ENCODE measurements around the gene ITGA8.
"Not testable (repeated sequence)": the region's sequence is repeated elsewhere in the genome, so short reads cannot be mapped to it uniquely, and the experiment has no call there.

The ITGA8 gene

DNA sequence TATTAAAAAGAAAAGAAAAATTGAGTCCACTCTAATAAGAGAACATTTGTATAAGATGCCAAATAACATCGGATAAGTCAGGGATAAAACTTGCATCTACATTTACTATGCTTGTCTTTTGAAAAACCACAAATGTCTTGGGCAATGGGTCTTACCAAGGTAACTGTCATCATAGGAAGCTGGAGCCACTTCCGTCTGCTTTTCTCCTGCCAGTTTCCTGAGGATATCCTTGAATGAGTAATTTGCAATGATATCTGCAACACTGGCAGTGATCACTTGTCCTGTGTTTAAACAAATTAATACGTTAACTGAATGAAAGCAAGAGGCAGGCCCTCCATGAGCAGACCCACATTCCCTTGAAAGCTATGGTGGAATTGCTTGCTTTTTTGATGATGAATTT lies 47.3 kb downstream of the ITGA8 start:
- no peak for DNase-seq

DNA sequence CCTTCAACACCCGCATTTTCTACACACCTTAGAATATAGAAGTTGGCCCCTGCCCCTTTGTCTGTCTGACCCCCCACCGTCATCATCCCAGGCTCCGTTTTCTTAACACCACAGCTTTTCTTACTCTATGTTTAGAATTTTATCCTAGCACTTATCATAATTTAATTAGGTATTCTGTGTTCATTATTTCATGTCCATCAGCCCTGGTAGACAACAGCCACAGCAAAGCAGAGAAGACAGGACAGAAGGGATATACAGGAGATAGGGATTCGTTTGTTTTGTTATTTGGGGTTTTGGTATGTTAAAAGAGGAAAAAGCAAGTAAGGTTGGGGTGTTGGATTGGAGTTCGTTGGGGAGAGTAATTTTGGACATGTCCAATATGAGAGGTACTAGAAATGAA lies 48.8 kb downstream of the ITGA8 start:
- DNase-seq = no peak

DNA sequence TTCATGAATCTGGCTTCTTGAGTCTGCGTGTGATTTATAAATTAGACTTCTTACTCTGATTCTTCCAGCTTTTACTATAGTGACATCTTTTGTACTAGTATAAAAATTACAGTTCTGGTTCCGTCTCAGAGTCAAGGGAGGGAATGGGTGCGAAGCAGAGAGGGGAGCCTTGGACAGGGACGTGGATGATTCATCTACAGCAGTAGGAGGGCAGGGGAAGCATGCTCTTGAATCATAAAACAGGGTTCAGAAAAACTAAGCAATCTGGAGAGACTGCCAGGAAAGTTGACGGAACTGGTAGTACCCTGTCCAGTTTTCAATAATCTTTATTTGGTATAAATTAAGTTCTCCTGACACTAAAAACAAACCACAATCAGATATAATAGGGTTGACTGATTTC lies 58.1 kb downstream of the ITGA8 start:
- DNase-seq = no peak

DNA sequence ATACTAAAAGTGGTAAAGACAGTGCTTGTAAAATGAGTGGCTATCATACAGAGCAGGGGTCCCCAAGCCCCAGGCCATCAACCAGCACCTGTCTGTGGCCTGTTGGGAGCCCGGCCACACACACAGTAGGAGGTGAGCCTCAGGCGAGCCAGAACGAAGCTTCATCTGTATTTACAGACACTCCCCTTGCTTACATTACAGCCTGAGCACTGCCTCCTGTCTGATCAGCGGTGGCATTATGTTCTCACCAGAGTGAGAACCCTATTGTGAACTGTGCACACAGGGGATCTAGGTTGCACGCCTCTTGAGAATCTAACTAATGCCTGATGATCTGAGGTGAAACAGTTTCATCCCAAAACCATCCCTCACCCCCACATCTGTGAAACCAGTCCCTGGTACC lies 58.7 kb downstream of the ITGA8 start:
- DNase-seq = no peak

DNA sequence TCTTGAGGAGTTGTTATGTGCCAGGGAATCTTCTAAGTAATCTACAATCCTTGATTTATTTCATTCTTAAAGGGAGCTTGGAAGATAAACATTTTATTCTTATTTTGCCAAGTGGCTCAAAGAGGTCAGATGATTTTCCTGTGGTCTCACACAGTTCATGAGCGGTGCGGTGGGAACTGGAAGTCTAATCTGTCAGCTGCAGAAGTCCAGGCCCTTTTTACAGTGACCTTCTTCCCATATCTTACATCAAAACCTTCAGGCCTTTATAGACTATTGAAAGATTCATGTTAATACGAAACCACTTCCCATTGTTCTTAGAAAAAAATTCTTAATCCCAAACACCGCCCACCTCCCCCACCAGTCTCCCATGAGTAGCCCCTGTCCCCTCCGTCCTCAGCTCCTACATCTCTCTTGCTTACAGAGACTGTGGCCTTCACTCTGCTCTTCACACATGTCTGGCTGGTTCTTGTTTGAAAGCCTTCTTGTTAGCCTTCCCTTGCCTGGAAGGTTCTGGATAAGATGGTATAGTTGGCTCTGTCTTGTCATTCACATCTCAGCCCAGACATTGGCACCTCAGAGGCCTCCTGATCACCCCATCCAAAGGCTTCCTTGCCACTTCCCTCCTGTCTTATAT lies 61.5 kb downstream of the ITGA8 start:
- DNase-seq = no peak

DNA sequence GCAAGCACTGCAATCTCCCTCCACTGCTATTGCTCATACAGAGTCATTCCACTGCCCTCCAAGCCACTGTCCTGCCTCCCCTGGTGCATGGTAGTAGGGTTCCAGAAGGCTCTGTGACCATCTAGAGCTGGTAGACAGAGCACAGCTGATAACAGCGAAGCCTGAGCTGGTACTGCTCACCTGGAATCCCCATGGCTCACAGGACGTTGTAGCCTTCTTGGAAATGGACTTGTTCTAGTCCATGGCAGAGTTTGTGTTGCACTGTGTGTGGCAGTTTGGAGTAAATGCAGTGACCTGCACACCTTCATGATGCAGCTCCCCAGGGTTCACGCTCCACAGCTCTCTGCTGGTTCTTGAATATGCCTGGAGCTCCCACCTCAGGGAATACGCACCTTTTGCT lies 67.0 kb downstream of the ITGA8 start:
- DNase-seq = no peak

DNA sequence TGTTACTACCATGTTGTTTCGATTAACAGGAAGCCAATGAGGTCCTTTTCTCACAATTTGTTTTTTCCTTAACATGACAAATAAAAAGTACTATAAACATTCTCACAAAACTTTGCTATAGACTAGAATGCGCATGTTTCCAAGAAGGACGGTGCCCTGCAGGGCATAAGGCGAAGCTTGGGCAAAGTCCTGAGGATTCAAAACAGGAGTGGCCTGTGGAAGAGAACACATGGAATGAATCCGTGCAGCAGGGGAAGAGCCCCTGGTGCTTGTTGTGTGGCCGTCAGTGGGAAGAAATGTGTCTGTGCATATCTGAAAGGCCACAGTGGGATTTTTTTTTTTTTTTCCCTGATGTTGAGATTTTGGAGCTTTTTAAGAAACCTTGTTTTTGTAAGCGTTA lies 67.6 kb downstream of the ITGA8 start:
- DNase-seq = no peak

DNA sequence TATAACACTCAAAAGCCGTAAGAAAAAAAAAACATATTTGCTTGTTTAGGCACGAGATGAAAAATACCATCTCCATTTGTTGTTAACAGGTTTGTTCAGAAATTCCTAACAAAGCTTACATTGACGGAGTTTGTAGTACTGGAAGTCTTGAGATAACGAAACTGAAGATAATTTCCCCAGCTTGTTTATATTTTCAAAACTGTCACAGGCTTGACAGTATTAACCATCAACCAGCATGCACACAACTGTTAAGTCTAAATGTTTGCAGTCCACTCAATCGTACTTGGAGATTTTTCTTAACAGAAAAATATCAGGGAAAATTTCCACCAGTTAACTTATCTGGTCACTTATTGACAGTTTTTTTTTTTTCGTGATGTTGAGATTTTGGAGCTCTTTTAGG lies 68.5 kb downstream of the ITGA8 start:
- DNase-seq = no peak

GRCh38 chr10:15642095-15642494 lies 77.6 kb downstream of the ITGA8 start:
- DNase-seq = peak; percentile 15

DNA sequence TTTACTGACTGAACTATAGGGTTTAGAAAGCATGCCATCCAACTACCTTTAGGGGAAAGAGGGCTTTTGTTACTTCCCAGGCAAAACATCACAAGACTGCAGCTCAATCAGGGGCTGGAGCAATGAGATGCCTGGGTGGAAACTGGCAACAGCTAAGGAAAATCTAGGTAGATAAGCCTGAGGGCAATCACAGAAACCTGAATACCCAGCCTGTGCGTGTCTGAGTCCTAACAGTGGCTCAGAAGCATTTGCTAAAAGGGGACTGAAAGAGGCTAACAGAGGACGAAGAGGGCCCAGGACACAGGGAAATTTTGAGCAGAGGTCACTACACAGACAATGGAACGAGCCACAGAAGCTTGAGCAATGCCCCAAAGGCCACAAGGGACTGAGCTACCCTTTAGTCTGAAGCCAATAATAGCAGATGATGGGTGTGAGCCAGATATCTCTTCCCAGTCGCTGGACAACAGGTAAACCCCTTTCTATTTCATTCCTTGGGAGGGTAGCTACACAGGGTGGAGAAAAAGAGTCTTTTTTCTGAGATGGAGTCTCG lies 79.1 kb downstream of the ITGA8 start:
- DNase-seq = no peak

- DNase-seq = no peak
Observed at GRCh38 chr10:15636446-15636845, 83.3 kb downstream of the ITGA8 start.

DNA sequence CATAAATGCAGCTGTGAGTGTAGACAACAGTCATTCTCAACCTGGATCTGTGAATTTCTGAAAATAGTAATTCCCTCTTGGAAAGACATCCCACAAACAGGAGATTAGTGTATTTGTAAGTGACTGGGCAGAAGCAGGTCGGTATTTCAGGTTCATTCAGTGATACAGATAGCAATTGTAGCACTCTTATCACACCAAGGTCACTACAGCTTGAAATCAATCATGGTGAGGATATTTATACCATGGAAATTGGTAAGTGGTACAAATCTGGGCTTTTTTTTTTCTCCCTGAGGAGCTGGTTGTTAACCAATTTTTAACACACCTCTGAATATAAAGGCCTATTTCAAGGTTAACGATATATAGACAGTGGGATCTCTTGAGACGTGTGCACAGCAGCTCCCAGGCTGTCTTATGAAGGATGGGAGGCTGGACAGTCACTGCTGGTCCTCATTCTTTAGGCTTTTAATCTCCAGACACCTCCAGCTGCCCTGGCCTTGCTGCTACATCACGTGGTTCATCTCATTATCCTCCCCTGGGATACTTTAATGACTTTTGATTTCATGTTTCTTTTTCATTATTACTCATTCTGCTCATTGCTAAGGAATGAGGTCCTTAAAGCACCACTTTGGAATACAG lies 87.1 kb downstream of the ITGA8 start:
- DNase-seq = no peak

DNA sequence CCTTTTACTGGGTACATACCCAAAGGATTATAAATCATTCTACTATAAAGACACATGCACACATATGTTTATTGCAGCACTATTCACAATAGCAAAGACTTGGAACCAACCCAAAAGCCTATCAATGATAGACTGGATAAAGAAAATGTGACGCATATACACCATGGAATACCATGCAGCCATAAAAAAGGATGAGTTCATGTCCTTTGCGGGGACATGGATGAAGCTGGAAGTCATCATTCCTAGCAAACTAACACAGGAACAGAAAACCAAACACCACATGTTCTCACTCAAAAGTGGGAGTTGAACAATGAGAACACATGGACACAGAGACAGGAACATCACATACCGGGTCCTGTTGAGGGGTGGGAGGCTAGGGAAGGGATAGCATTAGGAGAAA lies 88.5 kb downstream of the ITGA8 start:
- DNase-seq = not testable (repeated sequence)

GRCh38 chr10:15630353-15630752 lies 89.4 kb downstream of the ITGA8 start:
- DNase-seq = no peak

- DNase-seq = no peak
Observed at GRCh38 chr10:15627617-15628196, 92.0 kb downstream of the ITGA8 start.

GRCh38 chr10:15626937-15627336 lies 92.8 kb downstream of the ITGA8 start:
- no peak for DNase-seq

DNA sequence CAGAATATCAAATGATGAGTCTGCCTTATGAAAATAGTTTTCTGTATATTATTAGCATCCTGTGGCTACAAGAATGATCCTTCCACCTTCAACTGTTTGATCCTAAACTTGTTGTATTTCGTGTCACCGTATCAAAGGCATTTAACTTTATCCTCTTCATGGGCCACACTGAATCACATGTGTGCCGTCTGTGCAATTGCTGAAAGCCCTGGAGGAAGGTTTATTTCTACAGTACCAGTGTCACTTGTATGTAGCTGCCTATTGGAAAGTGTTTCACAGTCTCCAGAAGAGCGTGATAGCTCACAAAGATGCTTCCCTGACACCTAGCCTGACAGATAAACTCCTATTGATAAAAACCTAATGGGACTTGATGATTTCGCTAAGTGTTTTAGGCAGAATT lies 94.5 kb downstream of the ITGA8 start:
- DNase-seq = no peak

DNA sequence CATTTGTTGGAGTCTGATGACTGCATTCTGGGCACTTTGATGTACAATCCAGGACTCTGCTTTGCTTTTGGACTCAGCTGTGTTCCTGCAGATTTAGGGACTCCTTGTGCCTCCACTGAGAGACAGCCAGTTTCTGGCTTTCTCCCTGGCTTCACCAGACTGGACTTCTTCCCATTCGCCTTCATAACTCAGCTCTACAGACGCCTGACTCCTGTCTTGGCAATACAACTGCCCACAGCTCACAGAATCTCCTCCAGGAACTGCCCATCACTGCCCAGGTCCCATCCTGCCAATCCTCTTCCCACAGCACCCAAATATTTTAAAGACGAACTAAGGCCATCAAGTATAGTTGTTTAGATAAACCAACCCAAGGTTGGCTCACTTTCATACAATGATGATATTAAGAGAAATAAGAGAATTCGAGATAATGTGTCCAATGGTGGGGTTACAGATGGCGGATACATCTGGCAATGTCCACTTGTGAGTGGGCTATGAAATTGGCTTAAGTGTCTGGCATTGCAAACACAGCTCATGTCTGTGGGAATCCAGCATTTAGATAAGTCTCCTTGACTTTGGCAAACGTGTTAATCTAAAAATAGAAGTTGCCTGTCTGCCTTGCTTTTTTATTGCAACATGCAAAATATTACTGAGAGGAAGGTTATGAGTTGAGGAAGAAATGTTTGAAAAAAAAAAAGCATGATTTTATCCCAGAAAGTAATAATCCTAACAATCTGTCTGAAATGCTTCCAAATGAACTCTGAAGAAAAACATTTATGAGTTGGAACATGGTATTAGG lies 95.1 kb downstream of the ITGA8 start:
- no peak for DNase-seq

DNA sequence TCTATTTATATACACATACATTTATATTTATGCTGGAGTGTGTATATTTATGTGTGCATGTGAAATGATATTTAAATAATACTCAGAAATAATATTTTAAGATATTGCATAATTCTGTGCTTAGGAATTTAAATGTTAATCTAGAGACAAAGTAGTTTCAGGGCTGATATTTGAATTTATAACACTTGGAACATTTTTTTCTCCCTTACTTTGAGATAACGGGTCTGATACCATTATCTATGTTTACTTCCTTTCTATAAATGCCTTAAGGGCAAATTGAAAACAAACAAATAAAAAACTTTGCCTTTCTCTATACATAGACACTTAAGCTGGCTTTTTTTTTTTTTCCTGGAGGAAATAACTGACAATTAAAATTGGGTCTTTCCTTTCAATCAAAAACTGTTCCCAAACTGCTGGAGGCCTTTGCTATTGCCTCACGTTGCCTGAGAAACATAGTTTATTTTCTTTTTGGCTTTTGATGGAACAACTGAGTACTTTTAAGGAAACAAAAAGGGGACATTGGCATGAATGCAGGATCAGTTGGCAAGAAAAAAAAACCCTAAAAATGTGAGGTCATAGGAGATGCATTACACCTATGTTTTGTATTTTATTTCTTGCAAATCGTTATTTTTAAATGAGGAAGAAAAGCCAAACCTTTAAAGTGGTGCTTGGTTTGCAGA lies 98.7 kb downstream of the ITGA8 start:
- DNase-seq = no peak

DNA sequence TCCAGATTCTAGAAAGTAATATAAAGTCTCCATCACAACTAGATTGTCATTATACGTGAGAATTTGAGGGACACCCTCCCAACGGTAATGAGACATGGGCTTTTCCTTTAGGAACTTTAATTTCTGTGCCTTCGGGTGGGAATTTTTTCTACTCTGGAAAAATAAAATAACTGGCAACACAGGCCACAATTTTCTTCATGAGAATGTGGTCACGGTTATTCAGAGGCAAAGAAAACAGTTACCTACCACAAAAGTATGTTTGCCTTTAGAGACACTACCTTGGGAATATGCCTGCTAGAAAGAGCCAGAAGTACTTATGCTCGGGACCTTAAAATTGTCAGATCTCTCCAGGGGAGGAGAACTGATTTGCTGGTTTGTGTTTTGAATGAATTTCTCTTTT lies 99.4 kb downstream of the ITGA8 start:
- no peak for DNase-seq

- no peak for DNase-seq
Observed at GRCh38 chr10:15609246-15609645, 110.5 kb downstream of the ITGA8 start.

- DNase-seq = no peak
Observed at GRCh38 chr10:15606377-15606776, 113.3 kb downstream of the ITGA8 start.

GRCh38 chr10:15605740-15606369 lies 113.9 kb downstream of the ITGA8 start:
- no peak for DNase-seq

Measured in 8988T (cell line).